GM12875 (cell line): ENCODE data around the gene CD2AP.
"Not testable (repeated sequence)": the region's sequence is repeated elsewhere in the genome, so short reads cannot be mapped to it uniquely, and the experiment has no call there.

Experiments
- H3K4me3 ChIP-seq: one replicate; pipeline ENCODE4 v1.5.1; 2011; ENCODE audit warnings: low read depth, low read length, control low read depth
- TF ChIP-seq, protein P1 (sequence below): IDR thresholded peaks from 2 replicates; pipeline ENCODE4 v1.5.1; 2011; ENCODE audit warnings: low read depth, mild to moderate bottlenecking, control low read depth, inconsistent platforms, low read length, moderate library complexity, borderline replicate concordance; ENCODE audit not compliant: insufficient read depth

Gene CD2AP

DNA sequence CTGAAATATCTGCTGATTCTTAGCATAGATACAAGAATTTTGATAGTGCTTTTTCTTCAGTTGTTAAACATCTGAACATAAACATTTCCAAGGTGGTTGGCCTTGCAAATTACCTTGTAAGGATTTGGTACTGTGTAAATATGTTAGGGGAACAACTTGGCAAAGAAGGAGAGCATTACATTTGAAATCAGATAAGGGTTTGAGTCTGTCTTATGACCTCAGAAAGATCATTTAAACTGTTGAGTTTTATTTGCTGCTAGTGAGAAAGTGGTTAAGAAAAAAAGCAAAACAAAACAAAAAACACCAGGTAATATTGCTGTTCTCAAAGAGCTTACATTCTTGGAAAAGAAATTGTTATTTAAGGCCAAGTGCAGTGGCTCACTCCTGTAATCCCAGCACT is 56.5 kb downstream of the CD2AP start:
- TF ChIP-seq, protein P1, sequence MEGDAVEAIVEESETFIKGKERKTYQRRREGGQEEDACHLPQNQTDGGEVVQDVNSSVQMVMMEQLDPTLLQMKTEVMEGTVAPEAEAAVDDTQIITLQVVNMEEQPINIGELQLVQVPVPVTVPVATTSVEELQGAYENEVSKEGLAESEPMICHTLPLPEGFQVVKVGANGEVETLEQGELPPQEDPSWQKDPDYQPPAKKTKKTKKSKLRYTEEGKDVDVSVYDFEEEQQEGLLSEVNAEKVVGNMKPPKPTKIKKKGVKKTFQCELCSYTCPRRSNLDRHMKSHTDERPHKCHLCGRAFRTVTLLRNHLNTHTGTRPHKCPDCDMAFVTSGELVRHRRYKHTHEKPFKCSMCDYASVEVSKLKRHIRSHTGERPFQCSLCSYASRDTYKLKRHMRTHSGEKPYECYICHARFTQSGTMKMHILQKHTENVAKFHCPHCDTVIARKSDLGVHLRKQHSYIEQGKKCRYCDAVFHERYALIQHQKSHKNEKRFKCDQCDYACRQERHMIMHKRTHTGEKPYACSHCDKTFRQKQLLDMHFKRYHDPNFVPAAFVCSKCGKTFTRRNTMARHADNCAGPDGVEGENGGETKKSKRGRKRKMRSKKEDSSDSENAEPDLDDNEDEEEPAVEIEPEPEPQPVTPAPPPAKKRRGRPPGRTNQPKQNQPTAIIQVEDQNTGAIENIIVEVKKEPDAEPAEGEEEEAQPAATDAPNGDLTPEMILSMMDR: no peak
- no peak overlapping the region for H3K4me3 ChIP-seq

DNA sequence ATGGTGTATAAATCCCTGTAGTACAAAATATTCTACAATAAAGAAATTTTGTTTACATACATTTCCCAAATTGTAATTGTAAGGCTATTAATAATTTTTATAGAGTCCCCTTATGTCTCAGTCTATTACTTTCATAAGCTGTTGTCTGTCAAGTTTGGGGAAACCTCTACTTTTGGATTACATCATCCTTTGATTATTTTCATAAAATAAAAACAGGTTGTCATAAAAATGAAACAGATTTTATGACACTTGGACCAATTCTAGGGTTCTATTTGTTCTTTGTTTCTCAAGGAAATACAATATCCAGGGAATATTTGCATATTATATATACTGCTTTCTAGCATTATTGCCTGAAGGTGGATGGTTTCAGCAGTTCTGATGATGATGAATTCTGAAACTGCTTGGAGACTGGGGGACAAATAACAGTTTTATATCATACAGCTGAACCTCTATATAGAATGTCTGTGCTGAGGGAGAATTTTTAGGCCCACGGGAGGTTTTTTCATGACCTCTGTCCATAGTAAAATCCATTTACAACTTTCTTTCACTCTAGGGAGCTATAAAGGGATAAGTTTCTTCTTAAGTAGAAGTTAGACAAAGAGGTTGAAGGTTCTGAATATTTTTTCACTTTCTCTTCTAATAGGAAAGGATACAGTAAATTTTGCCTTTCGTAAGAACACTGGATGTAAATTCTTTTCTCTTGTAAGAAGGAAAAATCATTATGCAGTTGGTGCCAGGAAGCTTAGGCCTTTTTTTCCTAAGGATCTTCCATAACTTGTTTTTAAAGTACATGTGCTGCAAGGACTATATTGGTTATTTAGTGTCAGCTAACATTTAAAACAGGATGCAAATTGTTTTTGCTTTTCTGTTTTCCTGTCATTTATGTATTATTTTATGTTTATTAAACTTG is 58.0 kb downstream of the CD2AP start:
- TF ChIP-seq, protein P1: no peak

DNA sequence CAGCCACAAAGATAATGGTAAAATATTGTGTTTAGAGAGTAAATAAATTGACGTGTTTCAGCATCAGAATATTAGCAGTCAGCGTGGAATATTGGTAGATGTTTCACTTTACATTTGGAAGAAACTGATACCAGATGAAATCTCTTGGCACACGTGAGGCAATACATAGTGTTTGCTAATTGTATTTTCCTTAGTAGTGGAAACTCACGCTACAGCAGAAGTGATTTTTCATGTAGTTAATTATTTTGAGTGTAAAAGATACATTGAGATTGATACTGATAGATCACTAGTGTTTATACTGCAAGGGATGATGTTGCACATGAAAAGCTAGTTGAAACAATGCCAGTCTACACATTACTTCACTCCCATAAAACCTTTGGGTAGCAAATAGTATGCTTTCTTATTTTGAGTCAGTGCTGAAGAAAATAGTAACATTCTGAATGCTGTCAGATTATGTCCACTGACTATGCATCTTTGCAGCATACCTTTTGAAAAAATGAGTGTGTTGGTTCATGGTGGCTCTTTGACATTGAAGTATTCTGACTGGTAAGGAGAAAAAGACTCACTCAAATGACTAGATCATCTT is 59.3 kb downstream of the CD2AP start:
- no peak overlapping the region for H3K4me3 ChIP-seq
- TF ChIP-seq, protein P1: no peak

More for the DNA sequence above, 58.0 kb downstream of the CD2AP start:
- H3K4me3 ChIP-seq: no peak overlapping the region

DNA sequence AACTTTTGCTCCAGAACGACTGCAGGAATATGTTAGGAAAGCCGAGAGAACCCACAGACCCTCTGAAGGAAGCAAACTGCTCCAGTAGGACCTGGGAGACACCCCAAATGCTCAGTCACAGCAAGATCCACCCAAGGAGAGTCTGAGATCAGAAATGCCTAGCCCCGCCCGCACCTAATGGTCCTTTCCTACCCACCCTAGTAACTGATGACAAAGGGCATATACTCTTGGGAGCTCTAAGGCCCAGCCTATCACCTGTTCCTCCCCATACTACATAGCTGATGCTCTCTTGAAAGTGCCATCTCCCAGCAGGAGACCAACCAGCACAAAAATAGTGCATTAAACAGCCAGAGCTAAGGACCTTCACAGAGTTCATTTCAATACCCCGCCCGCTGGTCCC is 67.6 kb downstream of the CD2AP start:
- H3K4me3 ChIP-seq: no peak overlapping the region
- TF ChIP-seq, protein P1: no peak

DNA sequence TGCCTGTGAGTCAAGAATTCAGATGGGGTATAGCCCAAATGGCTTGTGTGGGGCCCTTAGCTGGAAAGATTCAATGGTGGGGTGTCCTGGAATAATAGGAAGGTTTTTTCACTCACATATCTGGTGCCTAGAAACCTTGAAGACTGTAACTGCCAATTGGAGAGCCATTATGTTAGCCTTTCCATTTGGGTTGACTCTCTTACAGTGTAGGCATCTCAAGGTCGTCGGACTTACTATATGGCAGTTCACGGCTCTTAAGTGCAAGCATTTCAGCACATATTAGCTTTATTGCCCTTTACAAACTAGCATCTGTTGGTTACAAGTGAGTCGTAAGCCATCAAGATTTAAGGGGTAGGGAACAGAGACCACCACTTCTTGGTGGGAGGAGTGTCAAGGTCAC is 74.1 kb downstream of the CD2AP start:
- TF ChIP-seq, protein P1: no peak
- no peak overlapping the region for H3K4me3 ChIP-seq

DNA sequence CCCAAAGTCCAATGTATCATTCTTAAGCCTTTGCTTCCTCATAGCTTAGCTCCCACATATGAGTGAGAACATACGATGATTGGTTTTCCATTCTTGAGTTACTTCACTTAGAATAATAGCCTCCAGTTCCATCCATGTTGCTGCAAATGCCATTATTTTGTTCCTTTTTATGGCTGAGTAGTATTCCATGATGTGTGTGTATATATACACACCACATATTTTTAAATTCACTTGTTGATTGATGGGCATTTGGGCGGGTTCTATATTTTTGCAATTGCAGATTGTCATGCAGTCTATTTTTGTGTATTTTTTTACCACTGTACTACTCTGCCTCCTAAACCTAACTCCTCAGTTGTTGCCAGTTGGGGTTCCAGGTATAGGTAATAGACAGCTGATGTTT is 74.7 kb downstream of the CD2AP start:
- TF ChIP-seq, protein P1: no peak
- H3K4me3 ChIP-seq: no peak overlapping the region

DNA sequence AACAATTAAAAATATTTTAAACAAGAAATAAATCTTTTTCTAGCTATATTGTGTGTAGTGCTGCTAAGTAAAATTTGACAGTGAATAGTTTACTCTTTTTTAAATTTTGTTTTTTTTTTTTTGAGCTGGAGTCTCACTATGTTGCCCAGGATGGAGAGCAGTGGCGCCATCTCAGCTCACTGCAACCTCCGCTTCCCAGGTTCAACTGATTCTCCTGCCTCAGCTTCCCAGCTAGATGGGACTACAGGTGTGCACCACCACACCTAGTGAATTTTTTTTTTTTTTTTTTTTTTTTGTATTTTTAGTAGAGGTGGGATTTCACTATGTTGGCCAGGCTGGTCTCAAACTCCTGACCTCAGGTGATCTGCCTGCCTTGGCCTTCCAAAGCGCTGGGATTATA is 75.7 kb downstream of the CD2AP start:
- H3K4me3 ChIP-seq: not testable (repeated sequence)

DNA sequence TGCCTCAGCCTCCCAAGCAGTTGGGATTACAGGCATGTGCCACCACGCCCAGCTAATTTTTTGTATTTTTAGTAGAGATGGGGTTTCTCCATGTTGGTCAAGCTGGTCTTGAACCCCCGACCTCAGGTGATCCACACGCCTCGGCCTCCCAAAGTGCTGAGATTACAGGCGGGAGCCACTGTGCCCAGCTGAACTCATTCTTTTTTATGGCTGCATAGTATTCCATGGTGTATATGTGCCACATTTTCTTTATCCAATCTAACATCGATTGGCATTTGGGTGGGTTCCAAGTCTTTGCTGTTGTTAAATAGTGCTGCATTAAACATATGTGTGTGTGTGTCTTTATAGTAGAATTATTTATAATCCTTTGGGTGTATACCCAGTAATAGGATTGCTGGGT is 78.9 kb downstream of the CD2AP start:
- H3K4me3 ChIP-seq: not testable (repeated sequence)
